ENCODE data around the gene KDM2A. TPM values are rescaled to one million over a fixed set of nuclear protein-coding genes. Genes with fewer than 3 reads are reported as not detected.
"Not testable (repeated sequence)": the region's sequence is repeated elsewhere in the genome, so short reads cannot be mapped to it uniquely, and the experiment has no call there.

The KDM2A gene
- polyA plus RNA-seq, 1 experiment: 52.2 TPM

DNA sequence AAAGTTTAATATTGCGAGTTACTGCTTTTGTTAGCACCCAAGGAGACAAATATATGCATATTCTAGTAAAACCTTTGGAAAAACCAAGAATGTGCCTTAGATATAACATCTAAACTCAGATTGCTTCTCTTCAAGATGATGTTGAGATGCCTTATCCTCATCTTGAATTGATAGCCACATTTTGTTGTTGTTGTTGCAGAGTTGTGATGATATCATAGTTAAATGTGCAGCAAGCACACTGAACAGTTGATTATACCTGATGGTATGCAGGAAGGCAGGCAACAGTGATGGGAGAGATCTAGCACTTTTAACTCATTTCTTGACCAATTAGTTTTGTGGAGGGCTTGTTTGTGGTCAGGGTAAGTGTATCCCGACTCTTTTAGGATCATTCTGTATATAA, 48.0 kb downstream of the KDM2A start:
- no peak for DNase-seq (ENCODE audit: low read depth, low spot score)

DNA sequence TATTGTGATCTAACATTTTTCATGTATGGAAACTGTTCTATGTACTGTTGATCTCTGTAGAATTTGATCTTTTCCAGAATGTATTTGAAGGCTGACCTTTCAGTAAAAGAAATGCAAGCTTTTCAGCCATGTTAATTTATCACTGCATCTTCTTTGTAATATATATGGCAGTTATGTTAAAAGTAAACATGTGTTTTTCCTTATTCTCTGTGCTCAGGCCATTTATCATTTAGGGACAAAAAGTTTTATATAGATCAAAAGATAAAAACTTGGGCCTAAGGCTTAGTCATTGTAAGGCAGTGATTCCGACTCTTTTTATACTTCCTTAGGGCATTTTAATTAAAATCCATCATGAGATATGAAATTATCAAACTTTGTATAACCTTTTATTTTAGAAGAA, 48.7 kb downstream of the KDM2A start:
- no peak overlapping the region for H3K27ac ChIP-seq (ENCODE audit: low read depth, low read length)
- DNase-seq (ENCODE audit: low read depth, low spot score): no peak
- CTCF ChIA-PET: interaction anchor here (0.7 to 1.8 kb wide), 9 partner anchors 9 to 86 kb away, joined by 3 to 8 read pairs (median 4); partner anchors contain the start of gene KDM2A
- no peaks in the 10 kb centered on the region for H3K27me3 ChIP-seq (ENCODE audit: control insufficient read depth, insufficient read depth, low read length)
- POLR2A ChIA-PET: no interaction called here
- H3K4me3 ChIP-seq (ENCODE audit: low read depth, low read length): no peak overlapping the region
- TF ChIP-seq, protein P1, sequence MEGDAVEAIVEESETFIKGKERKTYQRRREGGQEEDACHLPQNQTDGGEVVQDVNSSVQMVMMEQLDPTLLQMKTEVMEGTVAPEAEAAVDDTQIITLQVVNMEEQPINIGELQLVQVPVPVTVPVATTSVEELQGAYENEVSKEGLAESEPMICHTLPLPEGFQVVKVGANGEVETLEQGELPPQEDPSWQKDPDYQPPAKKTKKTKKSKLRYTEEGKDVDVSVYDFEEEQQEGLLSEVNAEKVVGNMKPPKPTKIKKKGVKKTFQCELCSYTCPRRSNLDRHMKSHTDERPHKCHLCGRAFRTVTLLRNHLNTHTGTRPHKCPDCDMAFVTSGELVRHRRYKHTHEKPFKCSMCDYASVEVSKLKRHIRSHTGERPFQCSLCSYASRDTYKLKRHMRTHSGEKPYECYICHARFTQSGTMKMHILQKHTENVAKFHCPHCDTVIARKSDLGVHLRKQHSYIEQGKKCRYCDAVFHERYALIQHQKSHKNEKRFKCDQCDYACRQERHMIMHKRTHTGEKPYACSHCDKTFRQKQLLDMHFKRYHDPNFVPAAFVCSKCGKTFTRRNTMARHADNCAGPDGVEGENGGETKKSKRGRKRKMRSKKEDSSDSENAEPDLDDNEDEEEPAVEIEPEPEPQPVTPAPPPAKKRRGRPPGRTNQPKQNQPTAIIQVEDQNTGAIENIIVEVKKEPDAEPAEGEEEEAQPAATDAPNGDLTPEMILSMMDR (IDR thresholded peaks at IDR 0.05; ENCODE audit: low read depth, low read length): no peak
- no peaks in the 10 kb centered on the region for H3K9me3 ChIP-seq (ENCODE audit: control insufficient read depth, insufficient read depth, low read length)

More for the DNA sequence above, 48.0 kb downstream of the KDM2A start:
- POLR2A ChIA-PET: no interaction called here
- TF ChIP-seq, protein P1 (IDR thresholded peaks at IDR 0.05; ENCODE audit: low read depth, low read length): no peak
- Histone ChIP-seq H3K27ac (ENCODE audit: low read depth, low read length) (no peak overlapping the region), H3K4me3 (ENCODE audit: low read depth, low read length) (no peak overlapping the region), H3K27me3 (ENCODE audit: control insufficient read depth, insufficient read depth, low read length) (no peaks in the 10 kb centered on the region), H3K9me3 (ENCODE audit: control insufficient read depth, insufficient read depth, low read length) (no peaks in the 10 kb centered on the region)
- CTCF ChIA-PET: interaction anchor here (0.7 to 1.8 kb wide), 8 partner anchors 9 to 85 kb away, joined by 3 to 8 read pairs (median 4); partner anchors contain the start of gene KDM2A

DNA sequence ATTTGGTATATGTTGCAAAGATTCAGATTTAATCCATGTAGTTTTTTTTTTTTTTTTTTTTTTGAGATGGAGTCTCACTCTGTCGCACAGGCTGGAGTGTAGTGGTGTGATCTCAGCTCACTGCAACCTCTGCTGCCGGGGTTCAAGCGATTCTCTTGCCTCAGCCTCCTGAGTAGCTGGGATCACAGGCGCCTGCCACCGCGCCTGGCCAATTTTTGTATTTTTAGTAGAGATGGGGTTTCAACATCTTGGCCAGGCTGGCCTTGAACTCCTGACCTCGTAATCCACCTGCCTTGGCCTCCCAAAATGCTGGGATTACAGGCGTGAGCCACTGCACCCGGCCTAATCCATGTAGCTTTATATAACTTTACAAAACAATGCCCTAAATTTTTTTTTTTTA, 49.8 kb downstream of the KDM2A start:
- H3K27me3 ChIP-seq (ENCODE audit: control insufficient read depth, insufficient read depth, low read length); H3K9me3 ChIP-seq (ENCODE audit: control insufficient read depth, insufficient read depth, low read length); H3K27ac ChIP-seq (ENCODE audit: low read depth, low read length); DNase-seq (ENCODE audit: low read depth, low spot score); H3K4me3 ChIP-seq (ENCODE audit: low read depth, low read length): not testable (repeated sequence)
- ChIA-PET POLR2A (interaction anchor here (0.7 kb wide), 1 partner anchor 11 kb away, joined by 6 read pairs; no protein-coding TSS in a partner anchor), CTCF (interaction anchor here (0.7 to 1.4 kb wide), 3 partner anchors 29 to 47 kb away, joined by 3 to 8 read pairs (median 3); no protein-coding TSS in a partner anchor)

- CTCF ChIA-PET: interaction anchor here (1.1 kb wide), 1 partner anchor 33 kb away, joined by 3 read pairs; no protein-coding TSS in a partner anchor
- TF ChIP-seq, protein P1 (IDR thresholded peaks at IDR 0.05; ENCODE audit: low read depth, low read length): no peak
Observed at GRCh38 chr11:67174311-67174710, 55.2 kb downstream of the KDM2A start.

GRCh38 chr11:67177399-67178281, 58.6 kb downstream of the KDM2A start:
- ChIA-PET POLR2A (interaction anchor here (0.6 kb wide), 1 partner anchor 25 kb away, joined by 3 read pairs; no protein-coding TSS in a partner anchor), CTCF (interaction anchor here (0.6 to 1.3 kb wide), 2 partner anchors 10 to 1666 kb away, joined by 8 to 12 read pairs; no protein-coding TSS in a partner anchor)
- Histone ChIP-seq H3K4me3 (ENCODE audit: low read depth, low read length) (no peak overlapping the region), H3K9me3 (ENCODE audit: control insufficient read depth, insufficient read depth, low read length) (no peaks in the 10 kb centered on the region), H3K27me3 (ENCODE audit: control insufficient read depth, insufficient read depth, low read length) (no peaks in the 10 kb centered on the region), H3K27ac (ENCODE audit: low read depth, low read length) (peak overlapping the region; percentile 11)
- TF ChIP-seq, protein P1 (IDR thresholded peaks at IDR 0.05; ENCODE audit: low read depth, low read length): no peak
- no peak for DNase-seq (ENCODE audit: low read depth, low spot score)

More at GRCh38 chr11:67174311-67174710, 55.2 kb downstream of the KDM2A start:
- no peak for DNase-seq (ENCODE audit: low read depth, low spot score)
- no peaks in the 10 kb centered on the region for H3K27me3 ChIP-seq (ENCODE audit: control insufficient read depth, insufficient read depth, low read length)
- POLR2A ChIA-PET: no interaction called here
- no peak overlapping the region for H3K27ac ChIP-seq (ENCODE audit: low read depth, low read length)
- no peaks in the 10 kb centered on the region for H3K9me3 ChIP-seq (ENCODE audit: control insufficient read depth, insufficient read depth, low read length)
- no peak overlapping the region for H3K4me3 ChIP-seq (ENCODE audit: low read depth, low read length)
